K562 (cell line): Measurements from ENCODE around the gene DDX39A. TPM values are rescaled to one million over a fixed set of nuclear protein-coding genes. Genes with fewer than 3 reads are reported as not detected.

Experiments used
- BACH1 ChIP-seq: fragments of 200-800 bp; sonication (Bioruptor generic); IDR thresholded peaks from 2 replicates; pipeline ENCODE4 v1.6.1; 2016; ENCODE audit warnings: missing genetic modification characterization, missing compliant biosample characterization
- BRD9 ChIP-seq: fragments of 450-650 bp; IDR thresholded peaks from 2 replicates; pipeline ENCODE4 v1.6.1; 2018; ENCODE audit warnings: low read depth; ENCODE audit not compliant: partially characterized antibody
- BRF1 ChIP-seq: IDR thresholded peaks from 3 replicates; pipeline ENCODE4 v1.6.1; 2011; ENCODE audit warnings: borderline replicate concordance, mild to moderate bottlenecking; ENCODE audit not compliant: insufficient read length; ENCODE audit errors: extremely low read depth
- FOXK1 ChIP-seq: sonication (generic); formaldehyde crosslinking; IDR thresholded peaks from 2 replicates; pipeline ENCODE4 v1.8.0; 2022; ENCODE audit warnings: missing genetic modification reagents, mild to moderate bottlenecking, borderline replicate concordance
- HCFC1 ChIP-seq: IDR thresholded peaks from 2 replicates; pipeline ENCODE4 v1.6.1; 2012; ENCODE audit warnings: low read depth, low read length, improper control_type of control experiment
- HDAC1 ChIP-seq, 2 experiments: fragments of 450-650 bp; IDR thresholded peaks; 2 replicates each; pipeline ENCODE4 v1.6.1; 2016 to 2017; ENCODE audit warnings: inconsistent platforms in 1 of 2, mild to moderate bottlenecking in 1 of 2, moderate library complexity in 1 of 2
- HEY1 ChIP-seq: fragments of 250-450 bp; sonication (Bioruptor Pico); IDR thresholded peaks from 2 replicates; pipeline ENCODE4 v1.5.0; 2020; ENCODE audit warnings: mild to moderate bottlenecking, moderate library complexity, borderline replicate concordance
- LARP7 ChIP-seq: fragments of 450-650 bp; IDR thresholded peaks from 2 replicates; pipeline ENCODE4 v1.6.1; 2016
- MTA1 ChIP-seq: fragments of 450-650 bp; IDR thresholded peaks from 2 replicates; pipeline ENCODE4 v1.6.1; 2017; ENCODE audit warnings: borderline replicate concordance
- NEUROD1 ChIP-seq: fragments of 150-350 bp; IDR thresholded peaks from 2 replicates; pipeline ENCODE4 v1.6.1; 2014; ENCODE audit warnings: borderline replicate concordance, low read length, low read depth; ENCODE audit not compliant: partially characterized antibody
- NFATC3 ChIP-seq: fragments of 450-650 bp; IDR thresholded peaks from 2 replicates; pipeline ENCODE4 v1.6.1; 2017; ENCODE audit warnings: mild to moderate bottlenecking
- PTBP1 ChIP-seq: fragments of 200-400 bp; formaldehyde crosslinking; IDR thresholded peaks from 2 replicates; pipeline ENCODE4 v1.6.1; 2017; ENCODE audit warnings: low read depth, low read length
- SMARCC2 ChIP-seq: fragments of 450-650 bp; IDR thresholded peaks from 2 replicates; pipeline ENCODE4 v1.6.1; 2017; ENCODE audit warnings: antibody characterized with exemption, moderate library complexity, mild to moderate bottlenecking, low read depth
- YBX1 ChIP-seq: fragments of 450-650 bp; IDR thresholded peaks from 2 replicates; pipeline ENCODE4 v1.7.1; 2016; ENCODE audit warnings: mild to moderate bottlenecking
- ZNF165 ChIP-seq: fragments of 250-450 bp; sonication (Bioruptor Pico); IDR thresholded peaks from 2 replicates; pipeline ENCODE4 v1.4.0; 2020; ENCODE audit warnings: borderline replicate concordance
- ZNF274 ChIP-seq: IDR thresholded peaks from 2 replicates; pipeline ENCODE4 v1.6.1; 2011; ENCODE audit warnings: low read depth, mild to moderate bottlenecking, low read length, moderate library complexity, borderline replicate concordance
- ZNF316 ChIP-seq: fragments of 450-650 bp; IDR thresholded peaks from 2 replicates; pipeline ENCODE4 v1.6.1; 2016
- polyA plus RNA-seq, 8 experiments: library from polyadenylated mRNA; depleted of rRNA in 4 of 8; stranded (reverse) in 5 of 8; unstranded in 3 of 8; fragments of >200 nt; fragmentation: Nextera tagmentation in 2 of 8; fragmentation: Illumina TruSeq in 1 of 8; extraction: Ambion mirVana in 2 of 8; extraction: Trizol in 1 of 8; gene quantifications; 2 replicates each; pipeline versions ENCODE4 v1.2.1 to v1.2.3, GENCODE V29; 2011 to 2014; ENCODE audit warnings: inconsistent platforms in 1 of 8, missing spikeins in 1 of 8
- total RNA-seq, 7 experiments: library from RNA; depleted of rRNA in 6 of 7; stranded (reverse); fragments of >200 nt in 6 of 7; fragmentation: Illumina TruSeq in 2 of 7; extraction: Trizol in 2 of 7; gene quantifications; 2 replicates each; pipeline versions ENCODE4 v1.2.1 to v1.2.3, GENCODE V29; 2011 to 2021; ENCODE audit warnings: low replicate concordance in 1 of 7
- TF ChIP-seq, protein P1 (sequence below): fragments of 450-650 bp; formaldehyde crosslinking; IDR thresholded peaks from 2 replicates; pipeline ENCODE4 v1.4.0; 2020; ENCODE audit warnings: mild to moderate bottlenecking, moderate library complexity
- TF ChIP-seq, protein P2 (sequence below): sonication (generic); formaldehyde crosslinking; IDR thresholded peaks from 2 replicates; pipeline ENCODE4 v1.8.0; 2022; ENCODE audit warnings: mild to moderate bottlenecking, missing genetic modification reagents
- TF ChIP-seq, protein P3 (sequence below): fragments of 200-400 bp; formaldehyde crosslinking; IDR thresholded peaks from 2 replicates; pipeline ENCODE4 v1.6.1; 2017; ENCODE audit warnings: mild to moderate bottlenecking, low read depth, low read length, moderate library complexity
- TF ChIP-seq, protein P4 (sequence below): sonication (generic); formaldehyde crosslinking; IDR thresholded peaks from 2 replicates; pipeline ENCODE4 v1.8.1; 2022; ENCODE audit warnings: missing genetic modification reagents
- TF ChIP-seq, protein P5 (sequence below): fragments of 450-650 bp; formaldehyde crosslinking; IDR thresholded peaks from 2 replicates; pipeline ENCODE4 v1.4.0; 2022; ENCODE audit warnings: missing genetic modification characterization

Gene DDX39A
- total and polyA plus RNA-seq, 9 of the 15 experiments (the other 6 are each of a cell fraction or from before 2014, with no cell fraction given) = 90.3 to 250 (median 188) TPM

DNA sequence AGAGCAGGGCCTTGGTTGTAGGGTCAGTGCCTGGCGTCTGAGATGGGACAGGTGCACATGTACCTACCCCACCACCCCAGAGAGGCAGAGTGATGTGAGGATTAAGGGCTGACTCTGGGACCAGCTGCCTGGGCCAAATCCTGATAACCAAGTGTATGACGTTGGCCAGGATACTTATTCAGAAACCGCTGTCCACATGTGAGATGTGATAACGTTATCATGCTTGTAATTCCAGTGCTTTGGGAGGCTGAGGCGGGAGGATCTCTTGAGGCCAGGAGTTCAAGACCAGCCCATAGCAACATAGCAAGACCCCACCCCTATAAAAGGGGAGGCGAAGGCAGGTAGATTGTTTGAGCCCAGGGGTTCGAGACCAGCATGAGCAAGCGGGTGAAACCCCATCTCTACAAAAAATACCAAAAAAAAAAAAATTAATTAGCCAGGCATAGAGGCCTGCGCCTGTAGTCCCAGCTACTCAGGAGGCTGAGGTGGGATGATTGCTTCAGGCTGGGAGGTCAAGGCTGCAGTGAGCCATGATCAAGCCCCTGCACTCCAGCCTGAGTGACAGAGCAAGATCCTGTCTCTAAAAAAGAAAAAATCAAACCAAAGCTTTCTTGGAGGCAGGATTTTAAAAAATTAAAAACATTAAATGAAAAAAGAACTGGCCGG is 27.9 kb downstream of the DDX39A start (continued):
- TF ChIP-seq ZNF165 (CRISPR knock-in tag) (no peak), HDAC1 (IDR thresholded peaks at IDR 0.05) (peak in 1 of 2 experiments; percentile 65; a peak in 3 of 4 replicates), HEY1 (no peak), ZNF316 (no peak), NEUROD1 (no peak), FOXK1 (CRISPR knock-in tag) (no peak), PTBP1 (no peak), YBX1 (no peak), HCFC1 (no peak), BACH1 (tag) (no peak), BRD9 (no peak), LARP7 (no peak), NFATC3 (no peak), MTA1 (0 out of 2 replicates have a peak, but pooled peaks have one; percentile 34), BRF1 (no peak), SMARCC2 (peak; percentile 76), ZNF274 (no peak)
- TF ChIP-seq, protein P1, sequence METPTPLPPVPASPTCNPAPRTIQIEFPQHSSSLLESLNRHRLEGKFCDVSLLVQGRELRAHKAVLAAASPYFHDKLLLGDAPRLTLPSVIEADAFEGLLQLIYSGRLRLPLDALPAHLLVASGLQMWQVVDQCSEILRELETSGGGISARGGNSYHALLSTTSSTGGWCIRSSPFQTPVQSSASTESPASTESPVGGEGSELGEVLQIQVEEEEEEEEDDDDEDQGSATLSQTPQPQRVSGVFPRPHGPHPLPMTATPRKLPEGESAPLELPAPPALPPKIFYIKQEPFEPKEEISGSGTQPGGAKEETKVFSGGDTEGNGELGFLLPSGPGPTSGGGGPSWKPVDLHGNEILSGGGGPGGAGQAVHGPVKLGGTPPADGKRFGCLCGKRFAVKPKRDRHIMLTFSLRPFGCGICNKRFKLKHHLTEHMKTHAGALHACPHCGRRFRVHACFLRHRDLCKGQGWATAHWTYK (CRISPR knock-in tag) = peak; percentile 62; the same call in 1 of the 2 replicates
- TF ChIP-seq, protein P2, sequence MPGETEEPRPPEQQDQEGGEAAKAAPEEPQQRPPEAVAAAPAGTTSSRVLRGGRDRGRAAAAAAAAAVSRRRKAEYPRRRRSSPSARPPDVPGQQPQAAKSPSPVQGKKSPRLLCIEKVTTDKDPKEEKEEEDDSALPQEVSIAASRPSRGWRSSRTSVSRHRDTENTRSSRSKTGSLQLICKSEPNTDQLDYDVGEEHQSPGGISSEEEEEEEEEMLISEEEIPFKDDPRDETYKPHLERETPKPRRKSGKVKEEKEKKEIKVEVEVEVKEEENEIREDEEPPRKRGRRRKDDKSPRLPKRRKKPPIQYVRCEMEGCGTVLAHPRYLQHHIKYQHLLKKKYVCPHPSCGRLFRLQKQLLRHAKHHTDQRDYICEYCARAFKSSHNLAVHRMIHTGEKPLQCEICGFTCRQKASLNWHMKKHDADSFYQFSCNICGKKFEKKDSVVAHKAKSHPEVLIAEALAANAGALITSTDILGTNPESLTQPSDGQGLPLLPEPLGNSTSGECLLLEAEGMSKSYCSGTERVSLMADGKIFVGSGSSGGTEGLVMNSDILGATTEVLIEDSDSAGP (CRISPR knock-in tag) = no peak
- TF ChIP-seq, protein P3, sequence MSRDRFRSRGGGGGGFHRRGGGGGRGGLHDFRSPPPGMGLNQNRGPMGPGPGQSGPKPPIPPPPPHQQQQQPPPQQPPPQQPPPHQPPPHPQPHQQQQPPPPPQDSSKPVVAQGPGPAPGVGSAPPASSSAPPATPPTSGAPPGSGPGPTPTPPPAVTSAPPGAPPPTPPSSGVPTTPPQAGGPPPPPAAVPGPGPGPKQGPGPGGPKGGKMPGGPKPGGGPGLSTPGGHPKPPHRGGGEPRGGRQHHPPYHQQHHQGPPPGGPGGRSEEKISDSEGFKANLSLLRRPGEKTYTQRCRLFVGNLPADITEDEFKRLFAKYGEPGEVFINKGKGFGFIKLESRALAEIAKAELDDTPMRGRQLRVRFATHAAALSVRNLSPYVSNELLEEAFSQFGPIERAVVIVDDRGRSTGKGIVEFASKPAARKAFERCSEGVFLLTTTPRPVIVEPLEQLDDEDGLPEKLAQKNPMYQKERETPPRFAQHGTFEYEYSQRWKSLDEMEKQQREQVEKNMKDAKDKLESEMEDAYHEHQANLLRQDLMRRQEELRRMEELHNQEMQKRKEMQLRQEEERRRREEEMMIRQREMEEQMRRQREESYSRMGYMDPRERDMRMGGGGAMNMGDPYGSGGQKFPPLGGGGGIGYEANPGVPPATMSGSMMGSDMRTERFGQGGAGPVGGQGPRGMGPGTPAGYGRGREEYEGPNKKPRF = no peak
- TF ChIP-seq, protein P4, sequence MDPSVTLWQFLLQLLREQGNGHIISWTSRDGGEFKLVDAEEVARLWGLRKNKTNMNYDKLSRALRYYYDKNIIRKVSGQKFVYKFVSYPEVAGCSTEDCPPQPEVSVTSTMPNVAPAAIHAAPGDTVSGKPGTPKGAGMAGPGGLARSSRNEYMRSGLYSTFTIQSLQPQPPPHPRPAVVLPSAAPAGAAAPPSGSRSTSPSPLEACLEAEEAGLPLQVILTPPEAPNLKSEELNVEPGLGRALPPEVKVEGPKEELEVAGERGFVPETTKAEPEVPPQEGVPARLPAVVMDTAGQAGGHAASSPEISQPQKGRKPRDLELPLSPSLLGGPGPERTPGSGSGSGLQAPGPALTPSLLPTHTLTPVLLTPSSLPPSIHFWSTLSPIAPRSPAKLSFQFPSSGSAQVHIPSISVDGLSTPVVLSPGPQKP (CRISPR knock-in tag) = no peak
- TF ChIP-seq, protein P5, sequence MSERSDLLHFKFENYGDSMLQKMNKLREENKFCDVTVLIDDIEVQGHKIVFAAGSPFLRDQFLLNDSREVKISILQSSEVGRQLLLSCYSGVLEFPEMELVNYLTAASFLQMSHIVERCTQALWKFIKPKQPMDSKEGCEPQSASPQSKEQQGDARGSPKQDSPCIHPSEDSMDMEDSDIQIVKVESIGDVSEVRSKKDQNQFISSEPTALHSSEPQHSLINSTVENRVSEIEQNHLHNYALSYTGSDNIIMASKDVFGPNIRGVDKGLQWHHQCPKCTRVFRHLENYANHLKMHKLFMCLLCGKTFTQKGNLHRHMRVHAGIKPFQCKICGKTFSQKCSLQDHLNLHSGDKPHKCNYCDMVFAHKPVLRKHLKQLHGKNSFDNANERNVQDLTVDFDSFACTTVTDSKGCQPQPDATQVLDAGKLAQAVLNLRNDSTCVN = no peak
